Activated gamma-delta T cell treated with anti-CD3 and anti-CD28 coated beads, Interleukin-2, amount 50 U/mL, for 16 hours (primary cell): ENCODE measurements around the gene PCSK7.
"Not testable (repeated sequence)": the region's sequence is repeated elsewhere in the genome, so short reads cannot be mapped to it uniquely, and the experiment has no call there.

Experiments used
- DNase-seq: peaks from one replicate; pipeline ENCODE4 v3.0.0-alpha.2; 2020; ENCODE audit warnings: low read depth

The PCSK7 gene

DNA sequence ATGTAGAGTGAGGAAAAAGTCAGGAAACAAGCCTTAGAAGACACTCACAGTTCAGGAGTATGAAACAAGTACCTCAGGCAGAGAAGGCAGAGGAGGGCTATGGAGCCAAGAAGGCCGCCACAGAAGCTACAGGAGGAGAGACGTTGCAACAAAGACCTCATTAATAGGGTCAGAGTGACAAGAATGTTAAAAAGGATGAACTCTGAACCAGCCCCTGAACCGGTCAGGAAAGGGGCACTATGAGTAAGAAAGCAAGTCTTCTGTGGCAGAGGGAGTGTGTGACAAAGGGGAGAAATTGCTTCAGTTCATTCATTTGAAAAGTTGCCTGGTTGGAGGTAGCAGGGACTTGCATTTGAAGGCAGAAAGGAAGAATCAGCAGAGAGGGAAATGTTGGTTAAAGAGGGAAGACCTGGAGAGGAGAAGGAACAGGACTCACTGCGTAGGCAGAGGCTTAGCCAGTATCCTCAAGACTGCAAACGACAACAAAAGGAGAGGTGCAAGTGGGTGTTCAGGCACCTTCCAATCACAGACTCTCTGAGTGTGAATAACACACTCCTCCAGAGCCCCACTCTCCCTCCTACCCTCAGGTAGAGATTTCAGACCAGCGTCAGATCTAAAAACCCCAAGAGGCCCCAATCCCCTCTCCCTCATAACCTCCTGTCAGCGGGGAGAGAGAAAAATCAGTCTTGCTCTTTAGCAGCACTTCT lies 17.3 kb downstream of the PCSK7 start:
- no peak for DNase-seq

DNA sequence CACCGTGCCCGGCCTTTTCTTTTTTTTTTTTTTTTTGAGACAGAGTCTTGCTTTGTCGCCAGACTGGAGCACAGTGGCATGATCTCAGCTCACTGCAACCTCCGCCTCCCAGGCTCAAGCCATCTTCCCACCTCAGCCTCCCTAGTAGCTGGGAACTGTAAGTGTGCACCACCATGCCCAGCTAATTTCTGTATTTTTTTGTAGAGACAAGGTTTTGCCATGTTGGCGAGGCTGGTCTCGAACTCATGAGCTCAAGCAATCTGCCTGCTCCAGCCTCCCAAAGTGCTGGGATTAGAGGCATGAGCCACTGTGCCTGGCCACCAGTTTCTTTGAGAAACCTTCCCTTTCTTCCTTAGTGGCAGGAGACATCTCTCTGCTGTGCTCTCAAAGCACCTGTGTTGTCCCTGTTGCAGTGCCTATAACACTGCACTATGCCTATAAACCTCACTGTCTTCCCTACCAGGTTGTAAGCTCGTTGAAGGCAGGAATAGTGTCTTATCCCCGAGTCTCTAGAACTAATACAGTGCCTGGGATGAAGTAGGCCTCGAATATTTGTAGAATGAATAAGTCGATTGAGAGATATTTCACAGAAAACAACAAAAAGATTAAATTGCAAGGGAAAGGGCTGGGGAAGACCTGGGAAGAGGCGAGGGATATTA lies 19.0 kb downstream of the PCSK7 start:
- no peak for DNase-seq

GRCh38 chr11:117210620-117211019 lies 21.3 kb downstream of the PCSK7 start:
- DNase-seq, result no peak

- DNase-seq, result not testable (repeated sequence)
These were observed 22.3 kb downstream of the PCSK7 start for GRCh38 chr11:117209351-117210125.

- not testable (repeated sequence) for DNase-seq
These were observed 23.2 kb downstream of the PCSK7 start for GRCh38 chr11:117208710-117209109.

DNA sequence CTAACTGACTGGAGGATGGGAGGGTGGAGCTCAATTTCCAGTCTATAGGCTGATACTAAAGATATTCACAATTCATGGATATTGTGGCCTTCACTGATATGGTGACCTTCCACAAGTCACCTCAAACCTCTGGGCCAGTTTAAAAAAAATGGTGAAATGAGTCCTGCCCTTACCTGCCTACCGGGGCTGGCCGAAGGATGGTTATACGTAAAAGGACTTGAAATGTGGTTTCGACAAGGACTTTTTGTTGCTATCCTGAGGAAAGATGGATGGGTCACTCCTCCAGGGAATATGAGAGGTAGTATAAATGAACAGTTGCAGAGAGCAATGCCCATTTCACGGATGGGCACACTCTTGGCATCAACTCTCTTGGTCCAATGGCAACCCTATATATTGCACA lies 24.4 kb downstream of the PCSK7 start:
- DNase-seq, result not testable (repeated sequence)

DNA sequence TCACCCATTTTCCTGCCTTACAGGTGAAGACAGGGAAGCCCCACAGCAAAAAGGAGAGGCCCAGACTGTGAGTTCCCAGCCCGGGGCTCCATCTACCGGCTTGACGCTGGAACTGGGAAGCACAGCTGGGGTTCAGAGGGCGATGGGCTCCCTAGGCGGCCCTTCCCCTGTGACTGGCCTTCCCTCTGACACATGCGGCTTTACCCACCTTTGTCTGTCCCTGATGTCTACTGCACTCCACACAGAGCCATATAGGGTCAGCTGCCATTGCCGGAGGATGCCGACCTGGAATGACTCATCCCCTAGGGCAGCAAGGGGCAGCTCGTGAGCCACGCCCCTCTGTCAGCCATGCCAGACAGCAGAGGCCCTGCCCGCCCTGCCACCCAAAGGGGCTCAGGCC lies 25.0 kb downstream of the PCSK7 start:
- not testable (repeated sequence) for DNase-seq

GRCh38 chr11:117206111-117206510 lies 25.8 kb downstream of the PCSK7 start:
- not testable (repeated sequence) for DNase-seq

DNA sequence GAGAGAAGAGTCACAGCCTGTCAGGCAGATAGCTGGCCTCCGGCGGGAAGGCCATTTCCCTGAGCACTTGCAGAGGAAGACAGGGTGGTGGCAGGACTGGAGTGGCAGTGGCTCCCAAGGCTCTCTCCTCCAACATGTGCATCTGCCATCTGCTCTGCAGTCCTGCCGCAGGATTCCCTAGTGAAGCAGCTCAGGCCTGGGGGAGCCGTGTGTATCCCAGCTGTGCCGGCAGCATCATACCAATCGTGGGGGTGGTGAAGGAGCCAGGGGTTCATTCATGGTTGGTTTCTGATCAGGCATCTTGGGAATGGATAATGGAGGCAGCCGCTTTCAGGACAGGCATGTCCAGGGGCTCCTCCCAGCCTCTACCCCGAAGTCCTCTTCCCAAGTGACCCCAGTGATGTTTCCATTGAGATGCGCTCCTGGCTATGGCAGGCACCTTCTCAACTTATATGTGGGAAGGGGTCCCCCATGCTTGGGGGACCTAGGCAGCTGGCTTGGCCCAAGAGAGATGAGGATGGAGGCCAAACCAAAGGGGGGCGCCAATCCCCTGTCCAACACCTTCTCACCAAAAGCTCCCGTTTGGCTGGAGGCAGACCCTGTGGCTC lies 26.6 kb downstream of the PCSK7 start:
- DNase-seq, result no peak

GRCh38 chr11:117204283-117205080 lies 27.4 kb downstream of the PCSK7 start:
- no peak for DNase-seq

- no peak for DNase-seq
These were observed 28.8 kb downstream of the PCSK7 start for GRCh38 chr11:117203069-117203407.

- no peak for DNase-seq
These were observed 29.3 kb downstream of the PCSK7 start for GRCh38 chr11:117202386-117203068.

GRCh38 chr11:117201658-117202305 lies 30.1 kb downstream of the PCSK7 start:
- no peak for DNase-seq

GRCh38 chr11:117200813-117201657 lies 30.8 kb downstream of the PCSK7 start:
- DNase-seq, result no peak

DNA sequence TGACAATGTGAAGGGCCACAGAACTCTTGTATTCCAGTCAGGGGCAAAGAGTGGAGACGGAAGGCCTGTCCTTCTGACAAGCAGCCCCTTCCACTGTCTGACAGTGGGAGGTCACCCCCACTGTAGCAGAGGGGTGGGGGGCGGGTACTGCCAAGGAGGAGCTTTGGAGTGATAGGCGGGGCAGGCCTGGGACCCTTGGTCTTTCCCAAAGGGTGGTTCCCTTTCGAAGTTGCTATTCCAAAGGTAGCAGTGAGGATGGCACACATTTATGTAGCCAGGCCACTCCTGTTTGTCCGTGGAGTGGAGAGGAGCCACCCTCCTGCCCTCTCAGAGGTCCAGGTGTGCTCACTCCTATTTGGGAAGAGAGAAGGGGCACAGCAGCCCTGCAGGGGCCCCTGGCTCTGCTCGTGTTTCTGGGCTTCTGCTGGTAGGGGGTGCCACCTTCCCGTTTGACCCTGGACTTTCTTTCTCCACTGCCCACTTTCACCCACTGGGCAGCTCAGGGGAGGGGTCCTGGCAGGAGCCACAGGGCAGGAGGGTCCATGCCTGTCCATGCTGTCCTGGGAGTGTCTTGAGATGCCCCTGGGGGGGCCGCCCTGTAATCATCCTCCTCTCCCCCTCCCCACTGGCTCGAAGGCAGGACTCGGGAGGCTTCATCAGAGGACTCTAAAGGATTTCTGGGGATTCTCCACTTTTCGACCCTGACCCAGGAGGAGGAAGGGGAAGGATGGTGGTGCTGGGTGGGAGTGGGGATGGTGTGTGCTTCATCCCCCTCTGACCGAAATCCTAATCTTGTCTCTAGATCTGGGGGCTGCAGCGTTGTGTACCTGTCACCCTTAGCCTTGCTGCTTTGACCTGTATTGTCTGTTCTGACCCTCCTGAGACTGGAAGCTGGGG lies 31.7 kb downstream of the PCSK7 start:
- DNase-seq, result no peak

GRCh38 chr11:117199053-117199915 lies 32.6 kb downstream of the PCSK7 start, which contains the start of gene TAGLN:
Gene TAGLN, plus strand, starts transcription at chr11:117199370. Its CDS starts 3,644 bp downstream, at chr11:117203014.
- DNase-seq, result no peak

- DNase-seq, result no peak
These were observed 33.3 kb downstream of the PCSK7 start for GRCh38 chr11:117198613-117199012.
